Measurements from ENCODE around the gene SYTL2.
"Not testable (repeated sequence)": the region's sequence is repeated elsewhere in the genome, so short reads cannot be mapped to it uniquely, and the experiment has no call there.

Gene SYTL2, protein sequence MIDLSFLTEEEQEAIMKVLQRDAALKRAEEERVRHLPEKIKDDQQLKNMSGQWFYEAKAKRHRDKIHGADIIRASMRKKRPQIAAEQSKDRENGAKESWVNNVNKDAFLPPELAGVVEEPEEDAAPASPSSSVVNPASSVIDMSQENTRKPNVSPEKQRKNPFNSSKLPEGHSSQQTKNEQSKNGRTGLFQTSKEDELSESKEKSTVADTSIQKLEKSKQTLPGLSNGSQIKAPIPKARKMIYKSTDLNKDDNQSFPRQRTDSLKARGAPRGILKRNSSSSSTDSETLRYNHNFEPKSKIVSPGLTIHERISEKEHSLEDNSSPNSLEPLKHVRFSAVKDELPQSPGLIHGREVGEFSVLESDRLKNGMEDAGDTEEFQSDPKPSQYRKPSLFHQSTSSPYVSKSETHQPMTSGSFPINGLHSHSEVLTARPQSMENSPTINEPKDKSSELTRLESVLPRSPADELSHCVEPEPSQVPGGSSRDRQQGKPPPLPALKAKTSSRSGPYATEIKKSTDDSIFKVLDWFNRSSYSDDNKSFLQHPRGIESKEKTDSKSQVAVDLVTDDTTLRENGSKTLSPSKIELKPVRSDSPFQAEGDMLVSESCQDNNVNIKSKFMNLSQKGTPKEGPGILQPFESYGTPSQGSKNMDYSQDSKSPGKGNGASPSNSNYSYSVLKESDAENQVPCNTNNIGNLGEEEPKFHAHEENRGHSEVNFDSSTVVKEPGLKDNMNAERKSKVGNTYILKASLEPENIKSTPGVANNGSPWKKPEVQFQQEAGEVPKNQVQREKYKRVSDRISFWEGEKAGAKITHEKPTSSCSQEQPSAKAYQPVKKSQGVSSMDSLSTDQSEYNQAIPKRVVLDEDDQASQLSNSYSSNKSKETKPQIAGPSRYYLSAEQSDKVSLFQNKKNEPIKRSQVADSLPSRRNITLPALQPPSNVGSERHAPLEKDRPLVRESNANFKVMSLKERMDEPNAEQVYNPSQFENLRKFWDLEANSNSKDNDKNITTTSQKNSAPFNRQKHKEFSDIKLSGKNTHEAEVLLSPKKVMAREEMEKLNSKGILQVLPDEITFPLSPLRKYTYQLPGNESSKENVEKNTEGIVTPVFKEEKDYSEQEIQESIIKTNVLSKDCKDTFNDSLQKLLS (N-terminal part only)

GRCh38 chr11:85810871-85811611 is at the start of gene SYTL2:
TSS of gene SYTL2 (minus strand) at chr11:85811141. CDS start at chr11:85757725, 53,416 bp downstream.
- DNase-seq (ENCODE audit: low spot score), result peak; percentile 73

DNA sequence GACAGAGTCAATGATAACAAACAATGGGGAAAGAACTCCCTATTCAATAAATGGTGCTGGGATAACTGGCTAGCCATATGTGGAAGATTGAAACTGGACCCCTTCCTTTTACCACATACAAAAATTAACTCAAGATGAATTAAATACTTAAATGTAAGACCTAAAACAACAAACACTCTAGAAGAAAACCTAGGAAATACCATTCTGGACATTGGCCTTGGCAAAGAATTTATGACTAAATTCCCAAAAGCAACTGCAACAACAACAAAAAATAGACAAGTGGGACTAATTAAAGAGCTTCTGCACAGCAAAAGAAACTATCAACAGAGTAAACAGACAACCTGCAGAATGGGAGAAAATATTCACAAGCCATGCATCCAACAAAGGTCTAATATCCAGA is 48.6 kb upstream of the SYTL2 start:
- DNase-seq (ENCODE audit: low spot score), result not testable (repeated sequence)

DNA sequence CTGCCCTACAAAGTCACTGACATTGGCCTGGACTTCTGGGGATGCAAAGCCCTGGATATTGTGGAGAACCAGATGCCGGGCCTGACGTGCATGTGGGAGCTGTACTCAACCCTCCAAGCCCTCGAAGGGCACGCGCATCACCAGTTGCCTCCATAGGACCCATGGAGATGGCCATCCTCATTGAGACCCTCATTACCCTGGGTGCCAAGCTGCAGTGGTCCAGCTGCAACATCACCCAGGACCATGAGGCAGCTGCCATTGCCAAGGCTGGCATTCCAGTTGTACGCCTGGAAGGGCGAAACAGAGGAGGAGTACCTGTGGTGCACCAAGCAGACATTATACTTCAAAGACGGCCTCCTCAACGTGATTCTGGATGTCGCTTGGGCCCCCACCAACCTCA is 46.2 kb upstream of the SYTL2 start:
- no peak for DNase-seq (ENCODE audit: low spot score)

- no peak for DNase-seq (ENCODE audit: low spot score)
These were observed 44.4 kb upstream of the SYTL2 start, which contains the start of gene CCDC83 for GRCh38 chr11:85855341-85855656. TSS of gene CCDC83 (plus strand) at chr11:85855383. CDS start at chr11:85865124, 9,741 bp downstream.

DNA sequence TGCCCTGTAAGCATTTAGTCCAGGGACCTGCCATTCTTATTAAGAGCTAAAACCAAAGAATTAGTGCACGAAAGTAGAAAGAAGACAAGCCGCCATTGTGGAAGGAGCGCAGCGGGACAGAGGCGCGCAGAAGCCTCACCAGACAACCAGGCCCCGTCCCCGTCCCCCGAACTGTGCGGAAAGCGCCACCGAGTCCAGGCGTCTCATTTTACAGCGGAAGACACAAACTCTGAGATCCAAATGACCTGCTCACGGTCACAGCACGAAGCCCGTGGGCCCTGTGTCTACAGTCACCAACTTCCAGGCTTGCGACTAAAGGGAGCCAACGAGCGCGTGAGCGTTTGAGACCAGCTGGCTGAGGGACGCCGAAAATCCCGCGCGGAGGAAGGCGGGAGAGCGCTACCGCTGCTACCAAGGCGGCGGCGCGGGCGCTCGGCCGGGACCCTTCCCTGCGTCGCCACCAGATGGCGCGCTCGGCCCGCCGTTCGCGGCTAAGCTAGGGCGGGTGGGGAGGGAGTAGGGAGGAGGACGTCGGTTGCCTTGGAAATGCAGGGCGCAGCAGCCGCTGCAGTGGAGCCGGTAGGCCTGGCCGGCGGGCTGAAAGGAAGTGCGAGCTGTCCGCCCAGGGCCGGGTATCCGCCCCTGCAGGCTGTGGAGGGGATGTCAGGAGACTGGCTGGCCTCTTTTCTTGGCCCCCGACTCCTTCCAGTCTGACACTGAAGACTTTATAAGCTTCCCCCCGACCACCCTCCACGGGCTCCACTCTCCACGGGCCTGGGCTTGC is 43.8 kb upstream of the SYTL2 start:
- peak; percentile 94 for DNase-seq (ENCODE audit: low spot score)

- no peak for DNase-seq (ENCODE audit: low spot score)
These were observed 43.2 kb upstream of the SYTL2 start for GRCh38 chr11:85854212-85854556.

DNA sequence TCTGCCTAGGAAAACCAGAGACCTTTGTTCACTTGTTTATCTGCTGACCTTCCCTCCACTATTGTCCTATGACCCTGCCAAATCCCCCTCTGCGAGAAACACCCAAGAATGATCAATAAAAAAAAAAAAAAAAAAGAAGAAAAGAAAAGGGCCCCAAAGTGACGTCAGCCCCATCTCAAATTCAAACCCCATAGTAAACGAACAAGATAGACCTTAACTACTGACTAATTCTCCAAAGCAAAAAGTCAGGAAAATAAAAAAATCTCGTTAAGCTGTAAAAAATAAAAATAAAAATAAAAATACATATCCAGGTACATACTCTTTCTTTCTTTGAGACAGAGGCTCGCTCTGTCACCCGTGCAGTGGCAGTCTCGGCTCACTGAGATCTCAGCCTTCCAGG is 42.6 kb upstream of the SYTL2 start:
- DNase-seq (ENCODE audit: low spot score), result not testable (repeated sequence)

GRCh38 chr11:85852754-85853153 is 41.8 kb upstream of the SYTL2 start:
- DNase-seq (ENCODE audit: low spot score), result not testable (repeated sequence)

DNA sequence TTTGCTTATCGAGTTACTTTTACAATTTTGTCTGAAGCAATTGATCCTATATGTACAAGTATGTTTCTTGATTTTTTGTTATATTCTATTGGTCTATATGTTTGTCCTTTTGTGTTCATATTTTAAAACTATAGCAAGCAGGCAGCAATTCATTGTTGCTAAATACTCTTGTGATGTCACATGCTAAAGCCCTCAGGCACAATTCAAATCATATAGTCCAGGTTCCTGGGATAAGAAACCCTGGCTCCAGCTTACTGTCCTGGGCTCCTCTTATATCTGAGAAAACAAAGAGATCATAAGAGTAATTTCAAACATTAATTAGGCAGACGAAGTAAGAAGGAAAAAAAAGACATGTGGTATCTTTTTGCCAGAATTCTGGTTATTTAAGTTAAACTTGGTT is 37.6 kb upstream of the SYTL2 start:
- DNase-seq (ENCODE audit: low spot score), result no peak

DNA sequence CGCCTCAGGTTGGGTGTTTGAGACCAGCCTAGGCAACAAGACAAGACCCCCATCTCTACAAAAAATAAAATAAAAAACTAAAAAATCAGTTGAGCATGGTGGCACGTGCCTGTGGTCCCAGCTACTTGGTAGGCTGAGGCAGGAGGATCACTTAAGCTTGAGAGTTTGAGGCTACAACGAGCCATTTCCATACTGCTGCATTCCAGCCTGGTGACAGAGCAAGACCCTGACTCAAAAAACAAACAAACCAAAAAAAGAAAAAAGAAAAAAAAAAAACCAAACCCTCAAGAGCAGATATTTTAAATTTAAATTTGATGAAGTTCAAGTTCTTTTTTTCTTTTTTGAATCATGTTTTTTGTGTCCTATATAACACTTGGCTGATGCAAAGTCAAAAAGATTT is 37.1 kb upstream of the SYTL2 start:
- DNase-seq (ENCODE audit: low spot score), result no peak

DNA sequence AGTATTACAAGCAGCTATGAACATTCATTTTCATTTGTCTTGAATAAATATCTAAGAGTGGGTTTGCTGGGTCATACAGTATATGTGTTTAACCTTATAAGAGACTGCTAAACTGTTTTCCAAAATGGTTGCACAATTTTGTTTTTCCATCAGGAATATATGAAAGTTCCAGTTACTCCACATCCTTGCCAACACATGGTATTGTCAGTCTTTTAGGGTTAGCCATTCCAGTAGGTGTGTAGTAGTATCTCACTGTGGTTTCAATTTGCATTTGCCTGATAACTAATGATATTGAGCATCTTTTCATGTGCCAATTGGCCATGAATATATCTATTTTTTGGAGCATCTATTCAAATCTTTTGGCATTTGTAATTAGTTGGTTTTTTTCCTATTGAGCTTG is 36.5 kb upstream of the SYTL2 start:
- no peak for DNase-seq (ENCODE audit: low spot score)

DNA sequence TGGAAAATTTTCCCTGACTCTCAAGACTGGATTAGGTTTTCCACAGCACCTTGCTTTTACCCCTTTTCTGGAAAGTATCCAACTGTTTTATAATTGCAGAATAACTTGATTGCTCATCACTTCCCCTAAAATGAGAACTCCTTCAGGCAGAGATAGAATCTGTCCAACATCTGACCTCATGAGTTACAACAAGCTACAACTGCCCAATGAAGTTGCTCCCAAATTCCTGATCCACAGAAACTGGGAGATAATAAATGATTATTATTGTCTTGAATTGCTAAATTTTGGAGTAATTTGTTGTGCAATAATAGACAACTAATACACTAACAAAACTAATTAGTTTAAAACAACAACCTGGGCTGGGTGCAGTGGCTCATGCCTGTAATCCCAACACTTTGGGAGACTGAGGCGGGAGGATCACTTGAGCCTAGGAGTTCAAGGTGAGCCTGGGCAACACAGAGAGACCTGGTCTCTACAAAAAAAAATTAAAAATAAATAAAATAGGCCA is 34.2 kb upstream of the SYTL2 start:
- DNase-seq (ENCODE audit: low spot score), result no peak

- DNase-seq (ENCODE audit: low spot score), result peak; percentile 27
These were observed 33.6 kb upstream of the SYTL2 start for GRCh38 chr11:85844439-85845123.

GRCh38 chr11:85843929-85844328 is 33.0 kb upstream of the SYTL2 start:
- no peak for DNase-seq (ENCODE audit: low spot score)

DNA sequence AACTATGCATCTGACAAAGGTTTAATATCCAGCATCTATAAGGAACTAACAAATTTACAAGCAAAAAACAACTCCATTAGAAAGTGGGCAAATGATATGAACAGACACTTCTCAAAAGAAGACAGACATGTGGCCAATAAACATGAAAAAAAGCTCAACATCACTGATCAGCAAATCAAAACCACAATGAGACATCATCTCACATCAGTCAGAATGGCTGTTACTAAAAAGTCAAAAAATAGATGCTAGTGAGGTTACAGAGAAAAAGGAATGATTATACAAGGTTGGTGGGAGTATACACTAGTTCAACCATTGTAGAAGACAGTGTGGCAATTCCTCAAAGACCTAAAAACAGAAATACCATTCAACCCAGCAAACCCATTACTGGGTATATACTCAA is 30.0 kb upstream of the SYTL2 start:
- not testable (repeated sequence) for DNase-seq (ENCODE audit: low spot score)

DNA sequence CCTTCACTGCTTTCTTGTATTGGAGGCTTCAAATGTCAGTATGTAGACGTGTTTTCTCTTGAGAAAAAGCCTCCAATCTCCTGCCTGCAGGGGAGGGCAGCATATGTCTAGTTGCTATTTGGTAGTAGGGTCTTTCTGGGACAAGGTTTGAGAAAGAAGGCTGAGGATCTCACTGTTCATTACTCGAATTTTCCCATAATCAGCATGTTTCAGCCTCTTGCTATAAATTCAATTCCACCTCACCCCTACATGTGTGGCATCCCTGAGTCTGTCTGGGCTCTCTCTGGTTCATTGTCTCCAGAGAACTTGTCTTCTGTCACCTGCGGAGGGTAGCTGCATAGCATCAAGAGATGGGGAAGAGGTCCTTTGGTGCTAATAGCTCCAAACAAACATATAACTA is 24.8 kb upstream of the SYTL2 start:
- no peak for DNase-seq (ENCODE audit: low spot score)

GRCh38 chr11:85835263-85835662 is 24.3 kb upstream of the SYTL2 start:
- no peak for DNase-seq (ENCODE audit: low spot score)

- no peak for DNase-seq (ENCODE audit: low spot score)
These were observed 20.1 kb upstream of the SYTL2 start for GRCh38 chr11:85831050-85831449.

DNA sequence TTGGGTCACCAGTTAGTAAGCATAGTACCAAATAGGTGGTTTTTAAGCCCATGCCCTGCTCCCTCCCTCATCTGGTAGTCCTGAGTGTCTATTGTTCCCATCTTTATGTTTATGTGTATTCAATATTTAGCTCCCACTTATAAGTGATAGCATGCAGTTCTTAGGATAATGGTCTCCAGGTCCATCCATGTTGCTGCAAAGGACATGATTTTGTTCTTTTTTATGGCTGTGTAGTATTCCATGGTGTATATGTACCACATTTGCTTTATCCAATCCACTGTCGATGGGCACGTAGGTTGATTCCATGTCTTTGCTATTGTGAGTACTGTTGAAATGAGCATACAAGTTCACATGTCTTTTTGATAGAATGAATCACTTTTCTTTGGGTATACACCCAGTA is 18.2 kb upstream of the SYTL2 start:
- DNase-seq (ENCODE audit: low spot score), result no peak

DNA sequence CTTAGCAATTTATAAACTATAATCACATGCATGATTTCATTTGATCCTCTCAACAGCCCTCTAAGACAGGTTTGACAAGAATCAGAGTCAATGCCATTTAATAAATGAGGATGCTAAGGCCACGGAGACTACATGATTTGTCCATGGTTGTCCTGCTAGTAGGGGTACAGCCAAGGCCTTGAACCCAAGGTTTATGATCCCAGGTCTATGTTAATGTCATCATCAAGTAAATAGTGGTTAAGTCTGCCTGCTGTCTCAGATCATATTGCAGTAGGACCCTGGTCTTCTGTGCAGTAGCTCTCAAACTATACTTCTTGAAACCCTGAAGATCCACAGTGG is 17.7 kb upstream of the SYTL2 start:
- no peak for DNase-seq (ENCODE audit: low spot score)
